Activated naive CD8-positive, alpha-beta T cell treated with anti-CD3 and anti-CD28 coated beads for 36 hours (primary cell): ENCODE results near the gene SIGLEC7. TPM values are rescaled to one million over a fixed set of nuclear protein-coding genes. Genes with fewer than 3 reads are reported as not detected.
A peak's percentile ranks its signal among the peaks of the same experiment; 100 is the strongest.

Experiments
- DNase-seq: peaks from one replicate; pipeline ENCODE4 v3.0.0; 2021
- H3K27ac Mint-ChIP-seq: one replicate; pipeline ENCODE4 v1.8.0; 2022; ENCODE audit warnings: mild to moderate bottlenecking, moderate library complexity, mixed read lengths
- H3K27me3 Mint-ChIP-seq: one replicate; pipeline ENCODE4 v1.8.0; 2022; ENCODE audit warnings: mild to moderate bottlenecking, mixed read lengths
- H3K36me3 Mint-ChIP-seq: one replicate; pipeline ENCODE4 v1.8.0; 2021; ENCODE audit warnings: mild to moderate bottlenecking, mixed read lengths
- H3K4me1 Mint-ChIP-seq: one replicate; pipeline ENCODE4 v1.8.0; 2021; ENCODE audit warnings: mixed read lengths
- H3K4me3 Mint-ChIP-seq: one replicate; pipeline ENCODE4 v1.8.0; 2022; ENCODE audit warnings: mild to moderate bottlenecking, moderate library complexity, mixed read lengths
- H3K9me3 Mint-ChIP-seq: one replicate; pipeline ENCODE4 v1.8.0; 2022; ENCODE audit warnings: mixed read lengths
- total RNA-seq, 2 experiments: library from RNA; stranded (reverse); gene quantifications; one replicate each; pipeline ENCODE4 v1.2.3, GENCODE V29; 2021

Gene SIGLEC7
- total RNA-seq, 2 experiments from 2014 or later = not detected

DNA sequence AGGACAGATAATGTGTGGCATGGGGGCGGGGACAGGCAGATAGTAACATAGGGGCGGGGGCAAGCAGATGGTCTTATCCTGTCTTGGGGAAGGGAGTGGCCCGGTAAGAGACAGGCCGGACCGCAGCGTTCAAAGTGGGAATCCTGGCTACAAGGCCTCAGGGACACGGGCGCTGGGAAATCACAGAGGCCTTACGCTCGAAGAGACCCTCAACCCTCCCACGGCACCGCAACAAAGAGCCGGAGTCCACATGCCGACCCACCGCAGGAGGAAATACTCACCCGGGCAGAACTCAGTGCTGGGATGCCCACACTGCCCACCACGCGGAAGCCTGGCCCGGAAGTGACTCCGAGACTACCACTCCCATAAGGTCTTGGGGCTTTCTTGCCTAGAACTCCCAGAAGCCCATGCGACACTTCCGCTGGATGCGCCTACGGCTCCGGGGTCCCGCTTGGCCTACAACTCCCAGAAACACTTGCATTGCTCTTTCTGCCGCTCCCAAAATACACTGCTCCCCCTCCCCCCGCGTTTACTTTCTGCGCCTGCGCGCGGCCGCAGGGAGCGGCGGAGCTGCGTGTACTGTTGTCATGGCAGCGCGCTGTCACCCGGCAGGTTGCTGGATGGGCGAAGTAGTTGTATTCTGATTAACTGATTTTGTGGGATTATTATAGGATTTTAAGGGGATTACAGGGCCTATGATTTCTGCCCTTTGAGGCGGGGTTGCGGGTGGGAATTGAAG is 33.9 kb upstream of the SIGLEC7 start, which contains the start of gene CTU1:
Gene CTU1, minus strand, starts transcription at position 344 of the 739 bp plus-strand sequence. CDS start 3,840 bp downstream, outside the sequence.
- Mint-ChIP-seq H3K4me1 (peaks cover 28% of the 10 kb centered on the region), H3K9me3 (no peaks in the 10 kb centered on the region), H3K4me3 (peak within 1 kb of the TSS; percentile 97), H3K27me3 (no peaks in the 10 kb centered on the region), H3K36me3 (peaks cover 24% of the 10 kb centered on the region), H3K27ac (peak within 1 kb of the TSS; percentile 96)
- peak; percentile 98 for DNase-seq

GRCh38 chr19:51108805-51109146 is 33.3 kb upstream of the SIGLEC7 start:
- Mint-ChIP-seq H3K27ac (peak overlapping the region; percentile 96), H3K4me1 (peaks cover 28% of the 10 kb centered on the region), H3K27me3 (no peaks in the 10 kb centered on the region), H3K4me3 (peak overlapping the region; percentile 97), H3K9me3 (no peaks in the 10 kb centered on the region), H3K36me3 (peaks cover 22% of the 10 kb centered on the region)
- DNase-seq = no peak

DNA sequence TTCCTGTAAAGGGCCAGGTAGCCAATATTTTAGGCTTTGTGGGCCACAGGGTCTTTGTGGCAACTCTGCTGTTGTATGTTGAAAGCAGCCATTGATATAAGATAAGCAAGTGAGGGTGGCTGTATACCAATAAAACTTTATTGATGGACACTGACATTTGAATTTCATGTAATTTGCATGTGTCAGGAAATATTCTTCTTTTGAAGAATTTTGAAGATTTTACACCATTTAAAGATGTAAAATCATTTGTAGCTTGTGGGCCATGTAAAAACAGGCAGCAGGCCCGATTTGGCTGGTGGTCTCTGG is 31.5 kb upstream of the SIGLEC7 start:
- no peak overlapping the region for H3K4me3 Mint-ChIP-seq
- no peaks in the 10 kb centered on the region for H3K27me3 Mint-ChIP-seq
- no peaks in the 10 kb centered on the region for H3K9me3 Mint-ChIP-seq
- peaks cover 16% of the 10 kb centered on the region for H3K36me3 Mint-ChIP-seq
- DNase-seq = no peak
- no peak overlapping the region for H3K27ac Mint-ChIP-seq
- H3K4me1 Mint-ChIP-seq = peaks cover 33% of the 10 kb centered on the region

DNA sequence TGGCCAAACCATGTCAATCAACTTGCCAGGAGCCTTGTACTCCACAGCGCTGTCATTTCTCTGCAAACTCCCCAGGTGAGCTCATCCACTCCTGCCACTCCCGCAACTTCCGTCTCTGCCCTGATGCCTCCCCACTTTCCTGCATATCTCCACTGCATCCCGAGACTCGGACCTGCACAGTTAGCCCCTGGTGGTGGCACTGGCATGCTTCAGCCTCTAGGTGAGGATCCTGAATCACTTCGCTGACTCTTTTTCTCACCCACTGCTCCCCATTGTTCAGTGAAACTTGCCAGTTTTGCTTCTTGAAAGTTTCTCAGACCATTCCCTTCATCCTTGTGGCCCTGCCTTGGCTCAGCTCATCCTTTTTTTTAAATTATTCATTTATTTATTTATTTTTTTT is 30.5 kb upstream of the SIGLEC7 start:
- H3K9me3 Mint-ChIP-seq = no peaks in the 10 kb centered on the region
- H3K27ac Mint-ChIP-seq = no peak overlapping the region
- no peak for DNase-seq
- H3K36me3 Mint-ChIP-seq = peaks cover 11% of the 10 kb centered on the region
- H3K27me3 Mint-ChIP-seq = no peaks in the 10 kb centered on the region
- H3K4me1 Mint-ChIP-seq = peaks cover 31% of the 10 kb centered on the region
- no peak overlapping the region for H3K4me3 Mint-ChIP-seq

DNA sequence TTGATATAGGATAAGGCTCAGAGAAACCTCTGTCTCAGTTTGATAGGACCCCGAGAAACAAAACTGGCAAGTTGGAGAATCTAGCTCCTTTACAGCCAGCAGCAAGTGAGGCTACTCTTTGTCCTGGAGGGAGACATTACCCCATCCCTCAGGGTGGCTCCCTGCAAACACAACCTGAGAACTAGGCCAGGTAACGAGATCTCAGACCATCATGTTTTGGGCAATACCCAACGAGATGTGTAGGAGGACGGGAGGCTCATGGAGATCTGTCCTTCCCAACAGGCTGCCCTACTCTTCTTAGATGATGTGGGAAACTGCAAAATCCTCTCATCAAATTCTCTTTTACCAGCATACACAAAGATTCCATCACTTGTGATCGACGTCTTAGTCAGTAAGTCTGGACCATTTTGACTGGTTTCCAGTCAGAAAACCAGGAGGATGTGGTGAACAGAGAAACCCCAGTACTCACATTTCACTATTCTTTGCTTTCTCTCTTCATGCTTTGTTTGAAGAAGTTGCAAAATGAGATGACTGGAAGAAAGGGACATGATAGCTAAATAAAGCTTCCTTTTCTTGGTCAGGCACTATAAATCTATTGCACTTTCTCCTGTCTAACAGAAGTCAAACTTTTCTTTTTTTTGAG is 27.9 kb upstream of the SIGLEC7 start:
- H3K27me3 Mint-ChIP-seq = no peaks in the 10 kb centered on the region
- peak overlapping the region; percentile 64 for H3K27ac Mint-ChIP-seq
- no peaks in the 10 kb centered on the region for H3K9me3 Mint-ChIP-seq
- no peaks in the 10 kb centered on the region for H3K36me3 Mint-ChIP-seq
- peaks cover 31% of the 10 kb centered on the region for H3K4me1 Mint-ChIP-seq
- DNase-seq = no peak
- no peak overlapping the region for H3K4me3 Mint-ChIP-seq

GRCh38 chr19:51116736-51117286 is 25.3 kb upstream of the SIGLEC7 start:
- Mint-ChIP-seq H3K36me3 (no peaks in the 10 kb centered on the region), H3K4me1 (peaks cover 36% of the 10 kb centered on the region), H3K27me3 (no peaks in the 10 kb centered on the region), H3K9me3 (no peaks in the 10 kb centered on the region), H3K27ac (no peak overlapping the region), H3K4me3 (no peak overlapping the region)
- no peak for DNase-seq

DNA sequence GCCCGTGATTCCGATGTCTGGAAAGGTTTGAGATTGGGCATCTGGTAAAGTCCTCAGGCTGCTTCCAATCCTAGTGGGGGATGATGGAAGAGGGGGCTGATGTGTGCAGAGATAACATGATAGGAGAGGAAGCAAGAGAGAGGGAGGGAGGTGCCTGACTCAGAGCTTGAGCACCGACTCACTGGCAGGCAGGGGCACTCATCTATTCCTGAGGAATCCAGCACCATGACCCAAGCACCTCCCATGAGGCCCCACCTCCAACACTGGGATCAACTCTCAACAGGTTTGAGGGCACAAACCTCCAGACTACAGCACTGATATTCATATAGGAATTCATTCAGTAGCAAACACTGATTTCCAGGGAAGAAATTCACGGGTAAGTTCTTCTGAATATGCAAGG is 23.0 kb upstream of the SIGLEC7 start:
- Mint-ChIP-seq H3K4me1 (peaks cover 51% of the 10 kb centered on the region), H3K27me3 (no peaks in the 10 kb centered on the region), H3K36me3 (no peaks in the 10 kb centered on the region), H3K9me3 (no peaks in the 10 kb centered on the region), H3K4me3 (no peak overlapping the region), H3K27ac (no peak overlapping the region)
- no peak for DNase-seq

- H3K4me1 Mint-ChIP-seq = peaks cover 51% of the 10 kb centered on the region
- no peak overlapping the region for H3K27ac Mint-ChIP-seq
- H3K4me3 Mint-ChIP-seq = no peak overlapping the region
- H3K9me3 Mint-ChIP-seq = no peaks in the 10 kb centered on the region
- H3K27me3 Mint-ChIP-seq = no peaks in the 10 kb centered on the region
- DNase-seq = no peak
- H3K36me3 Mint-ChIP-seq = no peaks in the 10 kb centered on the region
Observed at GRCh38 chr19:51119611-51120010, 22.5 kb upstream of the SIGLEC7 start.

- Mint-ChIP-seq H3K27ac (no peak overlapping the region), H3K9me3 (no peaks in the 10 kb centered on the region), H3K4me1 (peaks cover 52% of the 10 kb centered on the region), H3K27me3 (no peaks in the 10 kb centered on the region), H3K36me3 (no peaks in the 10 kb centered on the region), H3K4me3 (no peak overlapping the region)
- no peak for DNase-seq
Observed at GRCh38 chr19:51120160-51120559, 21.9 kb upstream of the SIGLEC7 start.

GRCh38 chr19:51121257-51121656 is 20.8 kb upstream of the SIGLEC7 start:
- Mint-ChIP-seq H3K9me3 (no peaks in the 10 kb centered on the region), H3K4me3 (no peak overlapping the region), H3K27me3 (no peaks in the 10 kb centered on the region), H3K4me1 (peaks cover 49% of the 10 kb centered on the region), H3K27ac (no peak overlapping the region), H3K36me3 (no peaks in the 10 kb centered on the region)
- no peak for DNase-seq

DNA sequence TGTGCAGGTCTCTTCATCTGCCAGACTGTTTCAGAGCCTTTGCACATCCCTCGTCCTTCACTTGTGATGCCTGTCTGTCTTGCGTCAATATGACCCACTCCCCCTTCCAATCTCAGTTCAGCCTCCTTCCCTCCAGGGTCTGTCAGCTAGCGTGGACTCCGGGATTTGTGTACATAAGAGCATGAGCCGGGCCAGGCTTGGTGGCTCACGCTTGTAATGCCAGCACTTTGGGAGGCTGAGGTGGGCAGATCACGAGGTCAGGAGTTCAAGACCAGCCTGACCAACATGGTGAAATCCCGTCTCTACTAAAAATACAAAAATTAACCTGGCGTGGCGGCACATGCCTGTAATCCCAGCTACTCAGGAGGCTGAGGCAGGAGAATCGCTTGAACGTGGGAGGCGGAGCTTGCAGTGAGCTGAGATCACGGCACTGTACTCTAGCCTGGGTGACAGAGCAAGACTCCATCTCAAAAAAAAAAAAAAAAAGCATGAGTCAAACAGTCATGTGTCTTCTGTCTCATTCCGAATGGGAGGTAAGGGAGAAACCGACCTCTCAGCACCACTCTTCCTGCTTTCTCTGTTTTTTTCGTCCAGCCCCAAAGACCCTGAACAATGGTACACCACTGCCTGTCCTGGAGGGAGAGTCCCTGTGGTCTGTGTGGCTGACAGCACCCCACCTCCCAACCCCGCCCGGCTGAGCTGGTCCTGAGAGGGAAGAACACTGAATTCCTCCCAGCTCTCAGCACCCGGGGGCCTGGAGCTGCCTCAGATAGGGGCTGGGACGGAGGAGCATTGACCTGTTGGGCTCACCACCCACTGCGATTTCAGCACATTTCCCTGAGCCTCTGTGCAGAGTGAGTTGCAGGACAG is 19.8 kb upstream of the SIGLEC7 start:
- Mint-ChIP-seq H3K27ac (peak overlapping the region; percentile 84), H3K4me3 (peak overlapping the region; percentile 39), H3K9me3 (no peaks in the 10 kb centered on the region), H3K27me3 (no peaks in the 10 kb centered on the region), H3K4me1 (peaks cover 46% of the 10 kb centered on the region), H3K36me3 (no peaks in the 10 kb centered on the region)
- DNase-seq = no peak

DNA sequence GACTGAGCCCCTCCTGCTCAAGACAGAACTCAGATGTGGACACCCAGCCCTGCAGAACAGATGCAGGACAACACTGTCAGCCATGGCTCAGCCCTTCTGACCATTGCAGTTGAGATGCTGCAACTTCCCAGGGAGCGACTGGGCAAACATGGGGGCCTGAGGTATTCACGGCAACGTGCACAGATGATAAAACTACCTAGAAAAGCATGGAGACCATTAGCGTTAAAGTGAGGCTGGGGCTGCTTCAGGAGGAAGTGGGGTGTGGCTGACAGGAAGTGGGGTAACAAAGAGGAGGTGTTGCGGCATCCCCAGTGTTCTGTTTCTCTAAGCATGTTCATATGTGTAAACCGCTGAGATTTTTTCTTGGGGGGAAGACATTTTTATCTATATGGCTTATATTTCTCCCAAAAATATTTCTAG is 18.7 kb upstream of the SIGLEC7 start:
- Mint-ChIP-seq H3K36me3 (no peaks in the 10 kb centered on the region), H3K27ac (peak overlapping the region; percentile 84), H3K9me3 (no peaks in the 10 kb centered on the region), H3K27me3 (no peaks in the 10 kb centered on the region), H3K4me1 (peaks cover 53% of the 10 kb centered on the region), H3K4me3 (peak overlapping the region; percentile 65)
- peak; percentile 32 for DNase-seq

DNA sequence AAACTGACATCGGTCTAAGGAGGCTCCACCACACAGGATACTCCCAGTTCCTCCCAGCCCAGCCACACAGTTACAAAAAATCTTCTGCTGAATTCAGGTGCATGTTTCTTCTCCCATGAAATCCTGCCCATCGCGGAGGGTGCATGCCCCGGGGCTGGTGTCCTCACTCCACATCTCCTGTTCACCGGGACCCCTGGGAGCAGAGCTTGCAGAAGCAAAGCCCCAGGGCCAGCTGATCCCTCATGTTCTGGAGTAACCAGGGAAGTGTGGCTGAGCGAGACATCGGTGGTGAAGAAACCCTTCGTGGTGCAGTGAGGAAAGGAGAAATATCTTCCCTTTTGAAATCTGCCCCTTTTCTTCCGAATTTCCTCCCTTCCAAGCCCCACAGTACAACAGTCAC is 18.3 kb upstream of the SIGLEC7 start:
- Mint-ChIP-seq H3K27me3 (no peaks in the 10 kb centered on the region), H3K9me3 (no peaks in the 10 kb centered on the region), H3K4me3 (peak overlapping the region; percentile 65), H3K36me3 (no peaks in the 10 kb centered on the region), H3K4me1 (peaks cover 57% of the 10 kb centered on the region), H3K27ac (peak overlapping the region; percentile 84)
- DNase-seq = no peak

DNA sequence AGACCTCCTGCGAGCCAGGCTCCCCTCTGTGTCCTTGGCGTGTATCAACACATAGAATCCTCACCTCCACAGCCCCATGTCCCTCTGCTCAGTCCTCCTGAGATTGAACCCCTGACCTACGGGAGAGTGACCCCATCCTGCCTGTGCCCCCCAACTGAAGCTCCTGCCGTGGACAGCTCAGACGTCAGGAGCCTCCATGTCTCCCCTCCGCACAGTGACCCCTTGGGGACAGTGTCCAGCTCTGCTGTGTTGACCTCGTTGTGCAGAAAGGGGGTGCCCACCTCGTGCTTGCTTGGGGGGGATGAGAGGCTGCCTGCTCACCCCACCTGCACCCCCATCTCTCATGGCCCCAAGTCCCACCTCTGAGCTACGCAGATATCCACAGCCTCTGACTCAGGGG is 17.9 kb upstream of the SIGLEC7 start:
- H3K27ac Mint-ChIP-seq = peak overlapping the region; percentile 84
- DNase-seq = no peak
- no peaks in the 10 kb centered on the region for H3K36me3 Mint-ChIP-seq
- peak overlapping the region; percentile 65 for H3K4me3 Mint-ChIP-seq
- H3K9me3 Mint-ChIP-seq = no peaks in the 10 kb centered on the region
- H3K27me3 Mint-ChIP-seq = no peaks in the 10 kb centered on the region
- H3K4me1 Mint-ChIP-seq = peaks cover 59% of the 10 kb centered on the region

DNA sequence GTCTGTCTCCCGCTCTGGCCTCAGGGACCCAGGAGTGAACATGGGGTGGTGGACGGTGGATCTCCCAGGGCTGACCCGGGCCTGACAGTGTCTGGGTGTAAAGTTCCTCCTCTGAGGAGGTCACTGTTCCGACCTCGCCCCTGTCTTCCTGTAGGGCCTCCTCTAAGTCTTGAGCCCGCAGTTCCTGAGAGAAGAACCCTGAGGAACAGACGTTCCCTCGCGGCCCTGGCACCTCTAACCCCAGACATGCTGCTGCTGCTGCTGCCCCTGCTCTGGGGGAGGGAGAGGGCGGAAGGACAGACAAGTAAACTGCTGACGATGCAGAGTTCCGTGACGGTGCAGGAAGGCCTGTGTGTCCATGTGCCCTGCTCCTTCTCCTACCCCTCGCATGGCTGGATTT is 17.4 kb upstream of the SIGLEC7 start, which contains the start of gene SIGLEC9:
Gene SIGLEC9, plus strand, starts transcription at position 178 of the 400 bp plus-strand sequence. Its CDS starts 69 bp downstream, at position 247.
- no peak for DNase-seq
- Mint-ChIP-seq H3K36me3 (no peaks in the 10 kb centered on the region), H3K4me1 (peaks cover 61% of the 10 kb centered on the region), H3K9me3 (no peaks in the 10 kb centered on the region), H3K27ac (peak within 1 kb of the TSS; percentile 84), H3K27me3 (no peaks in the 10 kb centered on the region), H3K4me3 (peak within 1 kb of the TSS; percentile 65)
